ENCODE results near the gene ITGA6.
"Not testable (repeated sequence)": the region's sequence is repeated elsewhere in the genome, so short reads cannot be mapped to it uniquely, and the experiment has no call there.

Gene ITGA6

GRCh38 chr2:172516299-172516698 lies 88.9 kb downstream of the ITGA6 start:
- no peak for DNase-seq (ENCODE audit: low read depth)

GRCh38 chr2:172518995-172519394 lies 91.6 kb downstream of the ITGA6 start:
- DNase-seq (ENCODE audit: low read depth), result no peak

- no peak for DNase-seq (ENCODE audit: low read depth)
Observed at GRCh38 chr2:172525601-172526000, 98.2 kb downstream of the ITGA6 start.

- no peak for DNase-seq (ENCODE audit: low read depth)
Observed at GRCh38 chr2:172531309-172531708, 103.9 kb downstream of the ITGA6 start.

- not testable (repeated sequence) for DNase-seq (ENCODE audit: low read depth)
Observed at GRCh38 chr2:172532461-172532860, 105.1 kb downstream of the ITGA6 start.

- DNase-seq (ENCODE audit: low read depth), result no peak
Observed at GRCh38 chr2:172533687-172534086, 106.3 kb downstream of the ITGA6 start.

GRCh38 chr2:172535119-172535518 lies 107.7 kb downstream of the ITGA6 start:
- no peak for DNase-seq (ENCODE audit: low read depth)

GRCh38 chr2:172537851-172538250 lies 110.5 kb downstream of the ITGA6 start:
- DNase-seq (ENCODE audit: low read depth), result not testable (repeated sequence)

GRCh38 chr2:172539767-172540166 lies 112.4 kb downstream of the ITGA6 start:
- DNase-seq (ENCODE audit: low read depth), result no peak

GRCh38 chr2:172540421-172540820 lies 113.0 kb downstream of the ITGA6 start:
- DNase-seq (ENCODE audit: low read depth), result no peak

- no peak for DNase-seq (ENCODE audit: low read depth)
Observed at GRCh38 chr2:172545408-172546075, 118.2 kb downstream of the ITGA6 start.

GRCh38 chr2:172549131-172549530 lies 121.7 kb downstream of the ITGA6 start:
- DNase-seq (ENCODE audit: low read depth), result no peak

- not testable (repeated sequence) for DNase-seq (ENCODE audit: low read depth)
Observed at GRCh38 chr2:172549802-172550201, 122.4 kb downstream of the ITGA6 start.

- DNase-seq (ENCODE audit: low read depth), result no peak
Observed at GRCh38 chr2:172550419-172550818, 123.0 kb downstream of the ITGA6 start.

- no peak for DNase-seq (ENCODE audit: low read depth)
Observed at GRCh38 chr2:172551271-172551670, 123.9 kb downstream of the ITGA6 start.

- no peak for DNase-seq (ENCODE audit: low read depth)
Observed at GRCh38 chr2:172552547-172553291, 125.3 kb downstream of the ITGA6 start.

GRCh38 chr2:172554352-172555271 lies 127.2 kb downstream of the ITGA6 start:
- DNase-seq (ENCODE audit: low read depth), result no peak

- DNase-seq (ENCODE audit: low read depth), result no peak
Observed at GRCh38 chr2:172555272-172555521, 127.8 kb downstream of the ITGA6 start.

All from stimulated activated CD8-positive, alpha-beta memory T cell treated with anti-CD3 and anti-CD28 coated beads, Interleukin-12 subunit alpha, Interleukin-12 subunit beta, amount 100 ng/mL, for 1 hour (primary cell).